HL-60 (cell line): ENCODE results near the gene RGS11.

Experiments
- DNase-seq, 2 experiments: peaks; one replicate each; pipeline ENCODE4 v3.0.0-alpha.2; 2010 to 2020; ENCODE audit warnings: low read depth in 1 of 2, low spot score in 1 of 2
- H3K27ac ChIP-seq: fragments of 250-450 bp; sonication (Bioruptor Pico); replicated peaks from 2 replicates; pipeline ENCODE4 v1.5.1; 2020; ENCODE audit warnings: mild to moderate bottlenecking, moderate library complexity
- H3K27me3 ChIP-seq: fragments of 250-450 bp; sonication (Bioruptor Pico); 2 replicates; pipeline ENCODE4 v1.5.1; 2021; ENCODE audit warnings: mild to moderate bottlenecking, moderate library complexity; ENCODE audit not compliant: insufficient read depth, poor library complexity, severe bottlenecking
- H3K4me3 ChIP-seq: replicated peaks from 2 replicates; pipeline ENCODE4 v1.5.1; 2011; ENCODE audit warnings: mild to moderate bottlenecking, control low read depth, low read length; ENCODE audit not compliant: insufficient read depth
- CTCF ChIP-seq: IDR thresholded peaks from one replicate; pipeline ENCODE4 v1.5.1; 2011; ENCODE audit warnings: low read length, control low read depth, inconsistent platforms; ENCODE audit not compliant: insufficient read depth
- GABPA ChIP-seq: IDR thresholded peaks from 2 replicates; pipeline ENCODE4 v1.6.1; 2012; ENCODE audit warnings: low read depth
- POLR2AphosphoS5 ChIP-seq: IDR thresholded peaks from 2 replicates; pipeline ENCODE4 v1.6.1; 2012; ENCODE audit warnings: low read depth
- REST ChIP-seq: IDR thresholded peaks from 2 replicates; pipeline ENCODE4 v1.6.1; 2012; ENCODE audit warnings: low read depth; ENCODE audit not compliant: insufficient replicate concordance
- SPI1 ChIP-seq: IDR thresholded peaks from 2 replicates; pipeline ENCODE4 v1.6.1; 2012; ENCODE audit warnings: low read depth, mild to moderate bottlenecking, borderline replicate concordance

RGS11 gene

GRCh38 chr16:240559-240958, 35.2 kb downstream of the RGS11 start:
- H3K27me3 ChIP-seq = no peaks in the 10 kb centered on the region
- no peak overlapping the region for H3K4me3 ChIP-seq
- TF ChIP-seq REST (no peak), GABPA (no peak), POLR2AphosphoS5 (no peak), CTCF (no peak), SPI1 (no peak)
- no peak for DNase-seq
- H3K27ac ChIP-seq = no peak overlapping the region

GRCh38 chr16:239948-240277, 35.8 kb downstream of the RGS11 start:
- Histone ChIP-seq H3K27me3 (no peaks in the 10 kb centered on the region), H3K4me3 (no peak overlapping the region), H3K27ac (no peak overlapping the region)
- DNase-seq = no peak
- TF ChIP-seq REST = no peak

- no peaks in the 10 kb centered on the region for H3K27me3 ChIP-seq
- peak within 1 kb of the TSS; percentile 93 for H3K27ac ChIP-seq
- peak; percentile 87 to 94 for DNase-seq
- no peak for TF ChIP-seq REST
- TF ChIP-seq POLR2AphosphoS5 = no peak; the same call in 1 of the 2 replicates
- TF ChIP-seq SPI1 = peak; percentile 21; the same call in 1 of the 2 replicates
- peak; percentile 77 for TF ChIP-seq GABPA
- peak; percentile 24 for TF ChIP-seq CTCF
- H3K4me3 ChIP-seq = peak within 1 kb of the TSS; percentile 89
Observed at GRCh38 chr16:234468-235305, 41.1 kb downstream of the RGS11 start, which contains the start of gene FAM234A. FAM234A (plus strand) TSS chr16:234821; CDS start chr16:254414, 19,593 bp downstream.
